Measurements from ENCODE around the gene SERP2.

SERP2 gene

GRCh38 chr13:44347301-44347700, 26.3 kb upstream of the SERP2 start:
- Histone ChIP-seq H3K4me3 (ENCODE audit: insufficient read depth, low read length, poor library complexity, severe bottlenecking) (no peak overlapping the region), H3K9me3 (ENCODE audit: insufficient read depth, low read length) (no peaks in the 10 kb centered on the region), H3K9ac (ENCODE audit: low read length) (no peak overlapping the region), H3F3A (ENCODE audit: insufficient read depth) (no peaks in the 10 kb centered on the region), H3K27me3 (ENCODE audit: low read length) (no peaks in the 10 kb centered on the region), H3K4me2 (ENCODE audit: low read depth, low read length, poor library complexity, severe bottlenecking) (no peak overlapping the region), H2AFZ (ENCODE audit: low read depth, low read length, severe bottlenecking) (no peak overlapping the region), H4K20me1 (ENCODE audit: low read depth, low read length) (no peaks in the 10 kb centered on the region), H3K27ac (ENCODE audit: low read depth, low read length) (no peak overlapping the region), H3K36me3 (ENCODE audit: low read length) (no peaks in the 10 kb centered on the region), H3K9me2 (replicated peaks; ENCODE audit: insufficient read depth, low read length) (no peaks in the 10 kb centered on the region), H3K79me2 (ENCODE audit: insufficient read depth, low read length) (no peaks in the 10 kb centered on the region)
- no peak for TF ChIP-seq CTCF (IDR thresholded peaks at IDR 0.05; ENCODE audit: insufficient read depth, low read length, poor library complexity, severe bottlenecking)
- TF ChIP-seq EZH2phosphoT487 (conservative IDR thresholded peaks at IDR 0.05; ENCODE audit: low read length): no peak

GRCh38 chr13:44347949-44348348, 25.7 kb upstream of the SERP2 start:
- TF ChIP-seq CTCF (IDR thresholded peaks at IDR 0.05; ENCODE audit: insufficient read depth, low read length, poor library complexity, severe bottlenecking) (no peak), EZH2phosphoT487 (conservative IDR thresholded peaks at IDR 0.05; ENCODE audit: low read length) (no peak)
- Histone ChIP-seq H3K36me3 (ENCODE audit: low read length) (no peaks in the 10 kb centered on the region), H3F3A (ENCODE audit: insufficient read depth) (no peaks in the 10 kb centered on the region), H3K27me3 (ENCODE audit: low read length) (no peaks in the 10 kb centered on the region), H3K9me2 (replicated peaks; ENCODE audit: insufficient read depth, low read length) (no peaks in the 10 kb centered on the region), H3K27ac (ENCODE audit: low read depth, low read length) (no peak overlapping the region), H3K4me3 (ENCODE audit: insufficient read depth, low read length, poor library complexity, severe bottlenecking) (no peak overlapping the region), H3K4me2 (ENCODE audit: low read depth, low read length, poor library complexity, severe bottlenecking) (no peak overlapping the region), H3K9ac (ENCODE audit: low read length) (no peak overlapping the region), H2AFZ (ENCODE audit: low read depth, low read length, severe bottlenecking) (no peak overlapping the region), H3K79me2 (ENCODE audit: insufficient read depth, low read length) (no peaks in the 10 kb centered on the region), H3K9me3 (ENCODE audit: insufficient read depth, low read length) (no peaks in the 10 kb centered on the region), H4K20me1 (ENCODE audit: low read depth, low read length) (no peaks in the 10 kb centered on the region)

DNA sequence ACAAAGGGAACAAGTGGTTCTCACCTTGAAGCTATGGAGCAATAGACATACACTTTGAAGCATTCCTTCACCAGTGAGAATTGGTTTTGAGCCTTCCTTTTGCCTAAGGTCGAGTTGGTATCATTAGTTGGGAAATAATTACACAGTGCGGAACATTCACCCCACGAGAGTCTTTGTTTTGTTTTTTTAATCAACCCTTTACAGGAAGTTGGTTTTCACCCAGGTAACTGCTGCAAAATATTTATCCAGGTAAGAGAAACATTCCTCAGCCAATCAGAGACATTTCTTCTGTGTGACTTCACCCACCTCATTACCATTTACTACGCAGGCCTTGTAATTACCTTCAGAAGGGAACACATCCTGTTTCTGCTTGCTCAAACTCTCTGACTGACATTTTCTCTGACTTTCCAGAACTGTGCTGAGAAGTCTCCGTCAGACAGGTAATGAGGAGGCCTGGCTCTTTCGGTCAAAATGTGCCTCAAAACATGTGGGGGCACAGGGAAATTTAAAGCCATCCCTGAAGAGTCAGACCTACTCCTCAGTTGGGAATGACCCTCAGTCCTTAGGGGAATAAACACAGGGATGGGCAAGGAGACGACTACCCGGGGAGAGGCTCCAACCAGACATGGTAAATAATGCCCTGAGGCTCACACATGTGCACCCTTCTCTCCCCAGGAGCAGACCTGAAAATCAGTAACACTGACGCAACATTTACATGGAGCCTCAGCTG, 22.7 kb upstream of the SERP2 start:
- Histone ChIP-seq H3K9me3 (ENCODE audit: insufficient read depth, low read length) (no peaks in the 10 kb centered on the region), H4K20me1 (ENCODE audit: low read depth, low read length) (no peaks in the 10 kb centered on the region), H3K4me3 (ENCODE audit: insufficient read depth, low read length, poor library complexity, severe bottlenecking) (no peak overlapping the region), H3F3A (ENCODE audit: insufficient read depth) (no peaks in the 10 kb centered on the region), H3K27ac (ENCODE audit: low read depth, low read length) (no peak overlapping the region), H3K4me2 (ENCODE audit: low read depth, low read length, poor library complexity, severe bottlenecking) (no peak overlapping the region), H2AFZ (ENCODE audit: low read depth, low read length, severe bottlenecking) (no peak overlapping the region), H3K36me3 (ENCODE audit: low read length) (no peaks in the 10 kb centered on the region), H3K9ac (ENCODE audit: low read length) (no peak overlapping the region), H3K27me3 (ENCODE audit: low read length) (no peaks in the 10 kb centered on the region), H3K9me2 (replicated peaks; ENCODE audit: insufficient read depth, low read length) (no peaks in the 10 kb centered on the region), H3K79me2 (ENCODE audit: insufficient read depth, low read length) (no peaks in the 10 kb centered on the region)
- TF ChIP-seq EZH2phosphoT487 (conservative IDR thresholded peaks at IDR 0.05; ENCODE audit: low read length) (no peak), CTCF (IDR thresholded peaks at IDR 0.05; ENCODE audit: insufficient read depth, low read length, poor library complexity, severe bottlenecking) (no peak)
